ENCODE data around the gene IWS1. TPM values are rescaled to one million over a fixed set of nuclear protein-coding genes. Genes with fewer than 3 reads are reported as not detected.
"Not testable (repeated sequence)": the region's sequence is repeated elsewhere in the genome, so short reads cannot be mapped to it uniquely, and the experiment has no call there.

The IWS1 gene
- total RNA-seq, 1 donor = 36.6 TPM

- DNase-seq (ENCODE audit: insufficient read length, low spot score, missing footprints) = no peak
Observed at GRCh38 chr2:127454595-127455565, 71.4 kb downstream of the IWS1 start.

GRCh38 chr2:127453392-127454171 lies 72.7 kb downstream of the IWS1 start:
- H4K20me1 ChIP-seq (ENCODE audit: insufficient read depth, low read length) = no peaks in the 10 kb centered on the region
- H3K9me3 ChIP-seq (ENCODE audit: low read depth, low read length) = no peaks in the 10 kb centered on the region
- no peak overlapping the region for H3K27ac ChIP-seq (ENCODE audit: low read depth, low read length)
- H3K4me2 ChIP-seq (ENCODE audit: insufficient read depth, low read length) = no peak overlapping the region
- H3K36me3 ChIP-seq (ENCODE audit: insufficient read depth, low read length) = no peaks in the 10 kb centered on the region
- TF ChIP-seq CTCF (IDR thresholded peaks at IDR 0.05; ENCODE audit: extremely low read depth, low read depth, low read length) = peak; percentile 28
- H3K4me1 ChIP-seq (ENCODE audit: insufficient read depth, low read length) = peaks cover 3% of the 10 kb centered on the region
- H3K27me3 ChIP-seq (ENCODE audit: insufficient read depth, low read length) = no peaks in the 10 kb centered on the region
- no peak for DNase-seq (ENCODE audit: insufficient read length, low spot score, missing footprints)
- no peak overlapping the region for H3K4me3 ChIP-seq (ENCODE audit: insufficient read depth, low read length)
- no peak overlapping the region for H2AFZ ChIP-seq (ENCODE audit: low read length)
- no peaks in the 10 kb centered on the region for H3K79me2 ChIP-seq (ENCODE audit: insufficient read depth, low read length)

More at GRCh38 chr2:127454595-127455565, 71.4 kb downstream of the IWS1 start:
- no peak overlapping the region for H3K4me3 ChIP-seq (ENCODE audit: insufficient read depth, low read length)
- H3K27me3 ChIP-seq (ENCODE audit: insufficient read depth, low read length) = no peaks in the 10 kb centered on the region
- H4K20me1 ChIP-seq (ENCODE audit: insufficient read depth, low read length) = no peaks in the 10 kb centered on the region
- H3K36me3 ChIP-seq (ENCODE audit: insufficient read depth, low read length) = no peaks in the 10 kb centered on the region
- TF ChIP-seq CTCF (IDR thresholded peaks at IDR 0.05; ENCODE audit: extremely low read depth, low read depth, low read length) = no peak
- no peak overlapping the region for H3K27ac ChIP-seq (ENCODE audit: low read depth, low read length)
- no peaks in the 10 kb centered on the region for H3K79me2 ChIP-seq (ENCODE audit: insufficient read depth, low read length)
- H3K9me3 ChIP-seq (ENCODE audit: low read depth, low read length) = no peaks in the 10 kb centered on the region
- H2AFZ ChIP-seq (ENCODE audit: low read length) = no peak overlapping the region
- no peaks in the 10 kb centered on the region for H3K4me1 ChIP-seq (ENCODE audit: insufficient read depth, low read length)
- no peak overlapping the region for H3K4me2 ChIP-seq (ENCODE audit: insufficient read depth, low read length)

- Histone ChIP-seq H3K36me3 (ENCODE audit: insufficient read depth, low read length) (no peaks in the 10 kb centered on the region), H2AFZ (ENCODE audit: low read length) (no peak overlapping the region), H3K4me1 (ENCODE audit: insufficient read depth, low read length) (peaks cover 7% of the 10 kb centered on the region), H3K27me3 (ENCODE audit: insufficient read depth, low read length) (no peaks in the 10 kb centered on the region), H3K9me3 (ENCODE audit: low read depth, low read length) (no peaks in the 10 kb centered on the region), H3K4me3 (ENCODE audit: insufficient read depth, low read length) (no peak overlapping the region), H3K79me2 (ENCODE audit: insufficient read depth, low read length) (no peaks in the 10 kb centered on the region), H4K20me1 (ENCODE audit: insufficient read depth, low read length) (no peaks in the 10 kb centered on the region), H3K27ac (ENCODE audit: low read depth, low read length) (no peak overlapping the region), H3K4me2 (ENCODE audit: insufficient read depth, low read length) (no peak overlapping the region)
- DNase-seq (ENCODE audit: insufficient read length, low spot score, missing footprints) = no peak
- TF ChIP-seq CTCF (IDR thresholded peaks at IDR 0.05; ENCODE audit: extremely low read depth, low read depth, low read length) = no peak
Observed at GRCh38 chr2:127453013-127453391, 73.3 kb downstream of the IWS1 start.

GRCh38 chr2:127452423-127452822 lies 73.9 kb downstream of the IWS1 start:
- H3K4me3 ChIP-seq (ENCODE audit: insufficient read depth, low read length); H3K4me1 ChIP-seq (ENCODE audit: insufficient read depth, low read length); H3K4me2 ChIP-seq (ENCODE audit: insufficient read depth, low read length); H3K27ac ChIP-seq (ENCODE audit: low read depth, low read length); H4K20me1 ChIP-seq (ENCODE audit: insufficient read depth, low read length); H3K27me3 ChIP-seq (ENCODE audit: insufficient read depth, low read length); H3K79me2 ChIP-seq (ENCODE audit: insufficient read depth, low read length); H2AFZ ChIP-seq (ENCODE audit: low read length); DNase-seq (ENCODE audit: insufficient read length, low spot score, missing footprints); H3K36me3 ChIP-seq (ENCODE audit: insufficient read depth, low read length); H3K9me3 ChIP-seq (ENCODE audit: low read depth, low read length): not testable (repeated sequence)
